ENCODE data around the gene SKAP1.
"Not testable (repeated sequence)": the region's sequence is repeated elsewhere in the genome, so short reads cannot be mapped to it uniquely, and the experiment has no call there.

Gene SKAP1

DNA sequence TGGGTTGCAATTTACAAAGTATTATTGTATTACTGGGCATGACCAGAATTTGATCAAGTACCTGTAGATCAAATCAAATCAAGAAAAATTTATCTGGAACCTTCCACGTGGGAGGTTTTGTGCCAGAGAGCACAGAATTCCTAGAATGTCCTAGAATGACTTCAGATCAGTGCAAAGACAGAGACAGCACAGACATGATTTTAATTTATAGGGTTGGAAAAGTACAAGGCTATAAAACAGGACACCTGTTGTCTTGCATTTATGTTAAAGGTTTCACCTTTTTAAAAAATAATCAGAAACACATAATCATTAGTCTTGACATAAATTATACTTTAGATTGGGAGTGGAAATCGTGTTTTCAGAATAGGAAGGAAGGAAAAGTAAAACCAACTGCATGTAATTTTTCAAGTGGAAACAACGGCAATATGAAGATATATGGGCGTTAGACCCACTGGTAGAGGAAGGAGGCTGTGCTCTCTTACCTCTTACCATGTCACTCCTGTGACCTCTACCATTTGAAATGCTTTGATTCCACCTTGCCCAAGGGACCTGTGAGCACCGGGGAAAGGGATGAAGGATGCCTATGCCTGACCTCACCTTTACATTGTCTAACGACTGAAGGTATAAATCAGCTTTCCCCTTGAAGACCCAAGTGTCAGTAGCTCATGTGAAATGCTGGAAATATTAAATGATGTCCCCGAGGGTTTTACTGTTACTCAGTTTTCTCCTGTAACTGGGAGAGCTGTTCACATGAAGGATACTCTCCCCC is 222.1 kb downstream of the SKAP1 start:
- DNase-seq (ENCODE audit: low read depth), result no peak

- not testable (repeated sequence) for DNase-seq (ENCODE audit: low read depth)
These were observed 223.0 kb downstream of the SKAP1 start for GRCh38 chr17:48207036-48207435.

DNA sequence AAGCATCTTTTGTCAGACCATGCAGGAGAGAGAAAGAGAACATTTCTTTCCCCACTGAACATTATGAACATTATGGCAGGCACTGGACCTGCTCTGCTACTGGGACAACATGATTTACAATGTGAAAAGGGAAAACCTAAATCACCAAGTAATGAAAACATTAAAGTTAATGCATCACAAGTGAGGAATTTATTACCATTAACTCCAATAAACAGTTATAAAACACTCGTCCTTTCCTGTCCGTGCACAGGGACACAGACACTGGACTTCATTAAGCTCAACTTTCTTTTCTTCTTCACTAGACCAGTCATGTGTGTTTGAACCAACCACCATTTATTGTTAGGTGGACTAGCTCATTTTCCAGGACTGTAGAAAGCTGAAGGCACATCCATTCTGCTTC is 227.1 kb downstream of the SKAP1 start:
- DNase-seq (ENCODE audit: low read depth), result no peak

- DNase-seq (ENCODE audit: low read depth), result no peak
These were observed 231.0 kb downstream of the SKAP1 start for GRCh38 chr17:48198950-48199541.

GRCh38 chr17:48195910-48196309 is 234.1 kb downstream of the SKAP1 start:
- no peak for DNase-seq (ENCODE audit: low read depth)

- no peak for DNase-seq (ENCODE audit: low read depth)
These were observed 235.9 kb downstream of the SKAP1 start for GRCh38 chr17:48194097-48194550.

DNA sequence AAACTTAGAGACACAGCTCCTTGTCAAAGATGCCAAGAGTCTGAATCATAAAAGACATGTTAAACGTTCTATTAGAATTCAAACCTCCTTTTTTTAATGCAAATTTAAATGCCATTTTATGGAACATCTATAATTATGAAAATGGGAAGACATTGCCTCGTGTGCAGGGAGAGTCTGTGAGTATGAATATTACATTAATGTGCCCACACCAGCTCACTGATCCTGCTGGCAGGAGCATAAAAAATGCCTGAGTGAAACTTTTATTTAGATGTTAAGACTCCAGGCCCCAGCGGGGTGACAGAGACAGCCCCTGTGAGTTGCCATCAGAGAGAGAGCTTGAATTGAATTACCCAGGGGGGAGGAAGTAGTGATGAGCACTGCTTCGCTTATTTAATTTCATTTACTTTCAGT is 237.7 kb downstream of the SKAP1 start:
- DNase-seq (ENCODE audit: low read depth), result no peak

- no peak for DNase-seq (ENCODE audit: low read depth)
These were observed 238.7 kb downstream of the SKAP1 start for GRCh38 chr17:48191362-48191761.

DNA sequence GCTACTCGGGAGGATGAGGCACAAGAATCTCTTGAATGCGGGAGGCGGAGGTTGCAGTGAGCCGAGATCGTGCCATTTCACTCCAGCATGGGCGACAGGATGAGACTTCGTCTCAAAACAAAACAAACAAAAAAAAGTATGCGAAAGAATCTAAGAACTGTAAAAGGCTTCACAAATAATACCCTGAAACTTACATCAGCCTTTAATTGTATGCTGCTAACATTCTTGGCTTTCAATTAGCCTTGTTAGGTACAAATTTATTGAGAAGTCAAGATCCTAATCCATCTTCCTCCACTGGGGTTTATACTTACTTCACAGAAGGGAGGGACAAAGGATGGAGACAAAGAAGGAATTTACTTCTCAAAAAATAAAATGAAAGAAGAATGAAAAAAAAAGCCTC is 239.1 kb downstream of the SKAP1 start:
- no peak for DNase-seq (ENCODE audit: low read depth)

- no peak for DNase-seq (ENCODE audit: low read depth)
These were observed 242.0 kb downstream of the SKAP1 start for GRCh38 chr17:48187872-48188608.

- not testable (repeated sequence) for DNase-seq (ENCODE audit: low read depth)
These were observed 243.7 kb downstream of the SKAP1 start for GRCh38 chr17:48186317-48186716.

GRCh38 chr17:48184721-48185120 is 245.3 kb downstream of the SKAP1 start:
- no peak for DNase-seq (ENCODE audit: low read depth)

DNA sequence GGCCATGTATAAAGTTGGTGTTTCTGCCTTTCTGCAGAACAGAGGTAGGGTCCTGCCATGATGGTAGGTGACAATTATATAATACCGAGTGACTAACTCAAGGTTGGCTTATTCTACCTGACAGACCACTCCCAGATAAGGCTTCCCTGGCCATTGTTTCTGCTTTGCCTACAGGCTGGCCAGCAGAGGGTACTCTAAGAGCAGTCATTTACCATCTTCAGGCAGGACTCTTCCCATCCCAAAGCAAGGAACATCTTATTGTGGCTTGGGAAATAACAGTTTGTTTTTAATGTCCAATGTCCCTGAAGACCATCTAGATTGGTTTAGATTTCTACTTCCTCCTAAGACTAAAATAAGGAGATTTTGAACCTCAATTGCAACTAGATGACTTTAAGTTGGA is 248.4 kb downstream of the SKAP1 start:
- no peak for DNase-seq (ENCODE audit: low read depth)

- DNase-seq (ENCODE audit: low read depth), result no peak
These were observed 249.0 kb downstream of the SKAP1 start for GRCh38 chr17:48180842-48181629.

GRCh38 chr17:48179071-48179945 is 250.7 kb downstream of the SKAP1 start:
- no peak for DNase-seq (ENCODE audit: low read depth)

GRCh38 chr17:48178317-48178716 is 251.7 kb downstream of the SKAP1 start:
- no peak for DNase-seq (ENCODE audit: low read depth)

GRCh38 chr17:48177816-48178215 is 252.2 kb downstream of the SKAP1 start:
- DNase-seq (ENCODE audit: low read depth), result no peak

DNA sequence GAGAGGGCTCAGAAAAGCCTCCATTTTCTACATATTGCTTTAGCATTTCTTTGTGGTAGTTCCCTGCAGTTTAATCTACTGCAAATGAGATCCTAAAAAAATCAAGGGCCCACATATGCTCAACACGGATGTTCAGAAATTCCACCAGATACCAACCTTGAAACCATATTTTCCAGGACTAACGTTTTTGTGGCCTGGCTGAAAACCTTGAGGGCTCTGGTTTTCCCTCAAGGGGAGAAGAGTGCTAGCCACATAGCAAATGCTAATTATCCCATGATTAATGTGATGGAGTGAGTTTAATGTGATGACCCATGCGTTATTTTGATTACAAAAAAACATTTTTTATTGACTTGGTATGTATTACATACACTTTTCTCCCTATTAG is 253.6 kb downstream of the SKAP1 start:
- no peak for DNase-seq (ENCODE audit: low read depth)

- no peak for DNase-seq (ENCODE audit: low read depth)
These were observed 254.1 kb downstream of the SKAP1 start for GRCh38 chr17:48175692-48176470.

DNA sequence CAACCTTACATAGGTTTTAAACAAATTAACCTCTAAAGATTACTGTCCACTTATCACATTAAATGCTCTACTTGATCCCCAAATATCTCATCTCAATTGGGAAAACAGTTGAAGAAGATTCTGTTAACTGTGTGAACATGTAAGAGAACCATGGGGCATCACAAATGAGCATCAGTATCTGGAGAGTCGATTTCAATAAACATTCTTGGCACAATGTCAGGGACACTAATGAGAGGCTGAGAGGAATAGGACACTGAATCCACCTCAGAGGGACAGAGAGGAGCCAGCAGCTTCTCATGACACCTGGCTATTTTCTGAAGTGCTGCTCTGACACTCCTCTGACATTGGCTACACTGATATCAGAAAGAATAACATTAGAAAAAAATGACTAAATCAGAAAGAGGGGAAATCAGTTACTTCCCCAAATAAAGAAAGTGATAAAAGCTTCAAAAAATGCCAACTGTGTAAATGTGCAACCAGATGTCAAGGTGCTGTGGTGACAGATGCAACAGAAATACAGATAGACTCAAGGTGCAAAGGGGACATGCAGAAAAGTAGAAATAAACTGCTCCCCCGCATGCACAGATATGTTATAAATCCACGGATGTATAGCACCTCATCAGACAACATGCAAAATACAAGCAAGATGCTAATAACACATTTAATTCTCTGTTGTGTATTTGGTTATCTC is 255.0 kb downstream of the SKAP1 start:
- no peak for DNase-seq (ENCODE audit: low read depth)
